AG09309 (cell line): ENCODE measurements around the gene ZCCHC7.

Experiments used
- DNase-seq: peaks from one replicate; pipeline ENCODE4 v3.0.0-alpha.2; 2010; ENCODE audit warnings: low read depth
- H3K4me3 ChIP-seq: 2 replicates; pipeline ENCODE4 v1.5.1; 2011; ENCODE audit warnings: mild to moderate bottlenecking, low read depth, low read length, moderate library complexity; ENCODE audit not compliant: control insufficient read depth
- TF ChIP-seq, protein P1 (sequence below): IDR thresholded peaks from 2 replicates; pipeline ENCODE4 v1.5.1; 2011; ENCODE audit warnings: mild to moderate bottlenecking, low read depth, low read length, inconsistent platforms; ENCODE audit not compliant: insufficient read depth, control insufficient read depth; ENCODE audit errors: missing control alignments

ZCCHC7 gene

GRCh38 chr9:37339923-37340322 is 219.5 kb downstream of the ZCCHC7 start:
- no peak for DNase-seq
- no peak overlapping the region for H3K4me3 ChIP-seq
- TF ChIP-seq, protein P1, sequence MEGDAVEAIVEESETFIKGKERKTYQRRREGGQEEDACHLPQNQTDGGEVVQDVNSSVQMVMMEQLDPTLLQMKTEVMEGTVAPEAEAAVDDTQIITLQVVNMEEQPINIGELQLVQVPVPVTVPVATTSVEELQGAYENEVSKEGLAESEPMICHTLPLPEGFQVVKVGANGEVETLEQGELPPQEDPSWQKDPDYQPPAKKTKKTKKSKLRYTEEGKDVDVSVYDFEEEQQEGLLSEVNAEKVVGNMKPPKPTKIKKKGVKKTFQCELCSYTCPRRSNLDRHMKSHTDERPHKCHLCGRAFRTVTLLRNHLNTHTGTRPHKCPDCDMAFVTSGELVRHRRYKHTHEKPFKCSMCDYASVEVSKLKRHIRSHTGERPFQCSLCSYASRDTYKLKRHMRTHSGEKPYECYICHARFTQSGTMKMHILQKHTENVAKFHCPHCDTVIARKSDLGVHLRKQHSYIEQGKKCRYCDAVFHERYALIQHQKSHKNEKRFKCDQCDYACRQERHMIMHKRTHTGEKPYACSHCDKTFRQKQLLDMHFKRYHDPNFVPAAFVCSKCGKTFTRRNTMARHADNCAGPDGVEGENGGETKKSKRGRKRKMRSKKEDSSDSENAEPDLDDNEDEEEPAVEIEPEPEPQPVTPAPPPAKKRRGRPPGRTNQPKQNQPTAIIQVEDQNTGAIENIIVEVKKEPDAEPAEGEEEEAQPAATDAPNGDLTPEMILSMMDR = no peak

DNA sequence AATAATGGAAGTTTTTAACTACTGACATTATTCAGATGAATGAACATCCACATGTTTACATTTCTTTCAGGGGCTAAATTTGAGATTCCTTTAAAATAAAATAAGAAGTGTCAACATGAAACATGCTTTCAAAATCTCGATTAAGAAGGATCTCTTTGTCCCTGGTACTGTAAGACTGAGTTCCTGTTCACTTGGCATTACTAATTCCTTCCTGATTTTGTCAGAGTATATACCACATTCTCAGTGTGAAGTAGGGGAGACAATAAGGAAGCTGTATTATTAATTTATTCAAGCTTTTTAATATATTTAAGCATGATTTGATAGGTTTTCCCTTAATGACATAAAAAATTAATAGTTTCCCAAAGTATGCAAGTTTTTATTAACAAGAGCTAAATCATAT is 220.6 kb downstream of the ZCCHC7 start:
- TF ChIP-seq, protein P1 = no peak
- no peak for DNase-seq

GRCh38 chr9:37341704-37342103 is 221.3 kb downstream of the ZCCHC7 start:
- no peak for DNase-seq
- no peak overlapping the region for H3K4me3 ChIP-seq
- TF ChIP-seq, protein P1 = no peak

More for the DNA sequence above, 220.6 kb downstream of the ZCCHC7 start:
- no peak overlapping the region for H3K4me3 ChIP-seq

DNA sequence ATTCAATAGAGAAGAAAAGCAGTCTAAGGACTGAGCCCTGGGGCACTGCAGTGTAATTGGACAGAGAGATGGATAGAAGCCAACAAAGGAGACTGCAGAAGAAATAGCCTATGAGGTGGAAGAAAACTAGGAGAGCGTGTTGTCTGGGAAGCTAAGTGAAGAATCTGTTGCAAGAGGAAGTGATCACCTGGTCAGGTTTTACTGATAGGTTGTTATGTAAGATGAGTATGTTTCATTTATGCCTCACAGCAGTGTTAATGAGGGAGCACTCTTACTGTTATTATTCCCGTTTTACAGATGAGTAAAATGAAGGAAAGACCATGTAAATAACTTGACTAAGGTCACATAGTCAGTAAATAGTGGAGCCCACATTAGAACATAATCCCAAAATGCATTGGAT is 222.1 kb downstream of the ZCCHC7 start:
- no peak overlapping the region for H3K4me3 ChIP-seq
- TF ChIP-seq, protein P1 = no peak

GRCh38 chr9:37342895-37343294 is 222.5 kb downstream of the ZCCHC7 start:
- no peak overlapping the region for H3K4me3 ChIP-seq
- no peak for DNase-seq
- TF ChIP-seq, protein P1 = no peak

More for the DNA sequence above, 222.1 kb downstream of the ZCCHC7 start:
- DNase-seq = no peak

GRCh38 chr9:37343724-37344123 is 223.3 kb downstream of the ZCCHC7 start:
- no peak overlapping the region for H3K4me3 ChIP-seq
- no peak for DNase-seq
- TF ChIP-seq, protein P1 = no peak

- TF ChIP-seq, protein P1 = no peak
- DNase-seq = no peak
- H3K4me3 ChIP-seq = no peak overlapping the region
Observed at GRCh38 chr9:37345038-37345437, 224.7 kb downstream of the ZCCHC7 start.
